Activated CD8-positive, alpha-beta memory T cell treated with anti-CD3 and anti-CD28 coated beads, Interleukin-2, amount 50 U/mL, for 1 hour (primary cell): ENCODE measurements around the gene PRKN.

Source experiments
- DNase-seq: peaks from one replicate; pipeline ENCODE4 v3.0.0-alpha.2; 2020; ENCODE audit errors: extremely low read depth

The PRKN gene

DNA sequence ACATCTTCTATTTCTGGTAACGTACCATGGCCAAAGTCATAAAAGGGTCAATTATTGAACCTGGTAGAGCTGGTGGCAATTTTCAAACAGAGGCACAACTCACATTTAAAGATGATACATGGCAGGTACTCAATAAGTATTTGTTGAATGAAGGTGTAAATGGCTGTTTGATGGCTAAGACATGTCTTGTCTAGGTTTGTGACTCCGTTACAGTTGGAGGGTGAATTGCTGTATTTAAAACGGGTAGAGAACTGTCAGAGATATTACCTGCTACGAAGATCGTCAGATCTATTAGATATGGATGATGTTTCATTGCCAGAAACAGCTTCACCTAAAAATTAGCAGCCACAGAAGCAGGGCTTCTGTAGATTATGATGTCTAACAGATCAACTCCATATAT lies 601.9 kb downstream of the PRKN start:
- no peak for DNase-seq

- DNase-seq: no peak
Observed at GRCh38 chr6:162124710-162125435, 602.7 kb downstream of the PRKN start.

DNA sequence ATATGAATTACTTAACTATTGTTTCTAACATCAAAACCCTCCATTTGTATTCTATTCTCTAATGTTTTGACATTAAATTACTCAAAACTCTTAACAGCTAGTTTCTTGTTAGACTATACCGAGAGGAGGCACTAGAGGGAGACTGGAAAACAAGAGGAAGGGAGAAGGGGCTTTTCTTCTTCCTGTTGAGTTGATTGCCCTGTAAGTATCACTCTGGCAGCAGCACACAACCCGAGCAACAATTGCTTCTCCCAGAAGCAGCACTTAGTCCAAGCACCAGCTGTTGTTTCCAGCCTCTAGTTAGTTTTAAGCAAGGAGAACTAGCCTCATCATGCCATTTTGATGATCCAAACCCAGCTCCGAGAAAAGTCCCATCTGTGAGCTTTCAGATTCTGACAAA lies 603.8 kb downstream of the PRKN start:
- no peak for DNase-seq

DNA sequence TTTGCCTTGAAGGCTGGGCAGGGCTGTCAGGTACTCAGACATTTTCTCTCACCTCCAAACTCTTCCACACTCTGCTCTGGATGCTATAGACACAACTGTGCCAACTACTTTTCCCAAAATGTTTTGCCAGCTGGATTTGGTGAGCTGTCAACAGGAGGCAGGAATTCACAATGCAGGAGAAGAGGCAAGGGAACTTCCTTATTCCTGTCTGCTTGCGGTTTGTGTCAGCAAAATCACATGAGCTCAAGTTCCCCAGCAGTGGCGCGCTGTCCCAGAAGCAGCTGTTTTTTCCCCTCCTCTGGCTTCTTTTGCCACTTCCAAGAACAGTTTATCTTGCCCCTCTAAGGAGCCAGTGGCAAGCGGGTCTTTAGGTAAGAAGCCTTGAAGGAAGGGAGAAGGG lies 608.2 kb downstream of the PRKN start:
- DNase-seq: no peak

GRCh38 chr6:162118706-162119105 lies 608.9 kb downstream of the PRKN start:
- DNase-seq: no peak

- no peak for DNase-seq
Observed at GRCh38 chr6:162116902-162117525, 610.6 kb downstream of the PRKN start.

- DNase-seq: no peak
Observed at GRCh38 chr6:162109480-162110050, 618.0 kb downstream of the PRKN start.

DNA sequence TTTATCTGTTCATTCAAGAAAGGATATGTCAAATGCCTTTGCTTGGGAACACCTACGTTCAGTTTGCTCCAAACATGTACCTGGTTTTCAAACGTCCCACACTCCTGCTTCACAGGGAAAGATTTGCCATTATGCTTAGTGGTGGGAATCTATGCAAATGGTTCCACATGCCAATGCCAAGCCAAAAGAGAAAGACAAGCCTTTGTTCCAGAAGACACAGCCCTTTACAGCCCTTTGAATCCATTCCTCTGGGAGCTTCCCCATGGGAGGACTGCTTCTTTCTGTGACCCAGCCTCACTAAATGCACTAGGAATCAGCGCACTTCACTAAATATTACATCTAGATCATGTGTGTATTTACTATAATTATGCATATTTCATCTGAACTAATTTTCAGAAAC lies 619.5 kb downstream of the PRKN start:
- DNase-seq: no peak

- no peak for DNase-seq
Observed at GRCh38 chr6:162100096-162100495, 627.5 kb downstream of the PRKN start.

- no peak for DNase-seq
Observed at GRCh38 chr6:162099685-162100084, 627.9 kb downstream of the PRKN start.

DNA sequence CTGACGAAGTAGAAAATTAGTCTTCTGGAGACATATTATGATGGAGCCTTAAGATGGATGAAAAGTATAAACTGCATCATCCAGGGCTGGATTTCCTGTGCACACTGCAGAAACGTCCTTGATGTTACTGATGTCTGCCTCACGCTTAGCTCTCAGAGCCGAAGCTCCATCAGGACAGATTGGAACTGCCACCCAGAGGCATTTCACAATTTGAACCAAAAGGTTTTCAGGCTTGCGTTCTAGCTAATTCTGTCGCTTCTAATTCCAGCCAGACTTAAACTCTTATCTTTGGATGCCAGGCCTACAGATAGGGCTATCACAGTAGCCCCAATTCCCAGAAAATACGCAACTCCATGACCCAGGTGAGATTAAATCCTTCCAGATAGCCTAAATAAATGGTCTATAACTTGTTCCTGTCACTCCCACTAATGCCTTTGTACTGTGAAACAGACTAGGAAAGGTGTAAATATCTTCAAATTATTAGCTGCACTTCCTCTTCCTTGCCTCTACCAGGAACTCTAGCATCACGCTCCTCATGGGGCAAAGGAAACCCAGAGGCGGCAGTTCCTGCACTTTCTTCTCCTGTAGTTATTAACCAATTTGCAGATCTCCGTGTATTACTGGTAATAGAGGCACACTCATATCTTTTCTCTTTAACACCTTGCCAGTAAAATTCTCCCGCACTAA lies 634.6 kb downstream of the PRKN start:
- DNase-seq: no peak

DNA sequence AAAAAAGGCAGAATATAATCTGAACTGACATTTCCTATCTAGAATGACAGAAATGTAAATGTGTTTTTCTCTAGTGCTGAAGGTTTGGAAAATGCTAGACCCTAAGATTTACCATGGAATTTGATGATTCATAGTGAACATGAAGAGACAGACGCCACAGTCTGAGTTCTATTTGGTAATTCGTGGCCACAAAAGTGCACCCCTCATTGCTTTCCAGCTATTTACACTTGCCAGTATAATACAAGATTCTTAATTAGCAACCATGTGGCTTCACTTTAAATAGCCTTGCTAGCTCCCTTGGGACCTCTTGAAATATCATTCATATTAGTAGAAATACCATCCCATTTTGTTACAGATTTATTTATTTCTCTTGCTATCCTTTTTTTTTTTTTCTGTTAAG lies 636.8 kb downstream of the PRKN start:
- no peak for DNase-seq

GRCh38 chr6:162088091-162088490 lies 639.5 kb downstream of the PRKN start:
- no peak for DNase-seq

- no peak for DNase-seq
Observed at GRCh38 chr6:162085561-162085960, 642.0 kb downstream of the PRKN start.

DNA sequence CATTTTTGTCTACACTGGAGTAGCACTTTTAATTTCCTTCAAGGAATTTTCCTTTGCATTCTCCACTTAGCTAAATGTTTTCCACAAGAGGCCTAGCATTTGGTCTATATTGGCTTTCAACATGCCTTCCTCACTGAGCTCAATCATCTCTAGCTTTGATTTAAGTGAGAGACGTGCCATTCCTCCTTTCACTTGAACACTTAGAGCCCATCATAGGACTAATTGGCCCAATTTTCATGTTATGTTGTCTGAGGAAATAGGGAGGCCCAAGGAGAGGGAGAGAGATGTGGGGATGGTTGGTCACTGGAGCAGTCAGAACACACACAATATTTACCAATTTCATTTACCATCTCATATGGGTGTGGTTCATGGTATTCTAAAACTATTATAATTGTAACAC lies 645.0 kb downstream of the PRKN start:
- DNase-seq: no peak

GRCh38 chr6:162078667-162079066 lies 648.9 kb downstream of the PRKN start:
- no peak for DNase-seq

GRCh38 chr6:162078126-162078525 lies 649.4 kb downstream of the PRKN start:
- no peak for DNase-seq

DNA sequence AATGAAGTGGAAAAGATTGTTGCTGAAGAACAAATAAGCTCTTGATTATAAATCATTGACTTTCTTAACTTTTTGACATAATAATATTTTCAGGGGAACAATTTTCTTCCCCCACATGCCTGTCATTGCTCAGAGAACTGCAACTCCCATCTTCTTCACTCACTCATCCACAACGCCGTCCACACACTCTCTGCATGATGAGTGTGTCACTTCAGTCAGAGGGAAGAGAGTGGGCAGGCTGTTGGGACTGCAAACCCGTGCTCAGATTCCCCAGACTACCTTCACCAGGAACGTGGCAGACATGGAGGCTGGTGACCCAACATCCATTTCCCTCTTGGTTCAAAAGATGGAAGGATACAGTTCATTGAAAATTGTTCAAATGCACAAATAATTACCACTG lies 650.8 kb downstream of the PRKN start:
- no peak for DNase-seq

DNA sequence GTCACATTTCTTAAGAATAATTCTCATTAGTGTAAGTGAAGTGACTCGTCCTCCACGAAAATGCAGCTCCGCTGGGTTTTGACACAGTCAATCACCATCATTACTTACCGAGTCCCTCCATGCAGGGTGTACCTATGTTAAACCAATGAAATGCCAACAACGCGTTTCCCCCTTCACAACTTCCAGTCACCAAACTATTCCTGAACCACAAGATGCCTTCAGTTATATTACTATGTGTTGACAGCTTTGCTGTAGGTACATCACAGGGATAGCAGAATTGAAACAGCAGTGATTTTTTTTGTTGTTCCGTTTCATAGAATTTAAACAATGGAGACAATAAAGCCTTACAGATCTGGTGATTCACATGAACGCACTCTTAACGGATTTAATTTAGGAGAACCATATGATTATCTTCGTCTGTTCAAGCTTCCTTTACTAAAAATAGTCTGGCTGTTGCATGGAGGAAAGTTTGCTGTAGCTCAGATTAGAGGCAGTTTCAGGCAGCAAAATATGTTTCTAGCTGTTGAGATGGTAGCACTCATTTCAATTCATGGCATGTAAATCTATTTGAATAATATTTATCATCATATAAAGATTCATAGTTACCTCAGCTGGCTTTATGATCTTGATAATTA lies 652.8 kb downstream of the PRKN start:
- no peak for DNase-seq

DNA sequence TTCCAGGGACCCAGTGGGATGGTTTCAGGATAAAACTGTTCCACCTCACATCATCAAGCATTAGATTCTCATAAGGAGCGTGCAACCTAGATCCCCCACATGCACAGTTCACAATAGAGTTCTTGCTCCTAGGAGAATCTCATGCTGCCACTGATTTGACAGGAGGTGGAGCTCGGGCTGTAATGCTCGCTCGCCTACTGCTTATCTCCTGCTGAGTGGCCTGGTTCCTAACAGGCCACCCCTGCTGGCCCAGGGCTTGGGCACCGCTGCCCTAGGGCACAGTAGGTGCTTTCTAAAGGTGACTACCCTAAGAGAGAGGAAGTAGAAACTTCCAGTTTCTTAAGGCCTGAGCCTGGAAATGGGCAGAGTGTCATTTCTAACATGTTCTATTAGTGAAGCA lies 656.9 kb downstream of the PRKN start:
- no peak for DNase-seq

GRCh38 chr6:162069995-162070394 lies 657.6 kb downstream of the PRKN start:
- DNase-seq: no peak

DNA sequence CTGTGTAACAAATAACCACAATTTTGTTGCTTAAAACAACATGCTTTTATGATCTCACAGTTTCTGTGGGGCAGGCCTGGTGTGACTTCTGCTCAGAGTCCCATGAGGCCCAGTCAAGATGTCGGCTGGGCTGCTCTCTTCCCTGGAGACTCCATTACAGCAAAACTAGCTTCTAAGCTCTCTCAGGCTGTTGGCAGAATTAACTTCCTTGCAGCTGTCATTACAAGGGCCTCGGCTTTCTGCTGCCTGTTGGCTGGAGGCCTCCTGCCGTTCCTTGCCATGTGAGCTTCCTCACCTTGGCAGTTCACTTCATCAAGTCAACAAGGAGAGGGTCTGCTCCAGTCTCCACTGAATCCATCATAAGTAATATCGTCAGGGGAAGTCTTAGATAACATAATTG lies 659.2 kb downstream of the PRKN start:
- no peak for DNase-seq
